AG04450 (cell line): Measurements from ENCODE around the gene FAM168A. TPM values are rescaled to one million over a fixed set of nuclear protein-coding genes. Genes with fewer than 3 reads are reported as not detected.

Source experiments
- CTCF ChIA-PET: fragments of 300-600, 350-600 bp; formaldehyde crosslinking; extraction: SDS; loops from one replicate; lab custom pipeline; 2022; ENCODE audit warnings: antibody characterized with exemption, inconsistent platforms; lab: Charles Lee
- POLR2A ChIA-PET: fragments of 350-600 bp; formaldehyde crosslinking; extraction: SDS; loops from one replicate; lab custom pipeline; 2021; ENCODE audit warnings: antibody characterized with exemption, inconsistent platforms; lab: Yijun Ruan, JAX
- DNase-seq: peaks from one replicate; pipeline ENCODE4 v3.0.0-alpha.2; 2011; ENCODE audit warnings: low read depth, low spot score
- H3K27ac ChIP-seq: one replicate; pipeline ENCODE4 v1.5.1; 2012; ENCODE audit warnings: low read depth, low read length, control low read depth
- H3K27me3 ChIP-seq: one replicate; pipeline ENCODE4 v1.6.0; 2012; ENCODE audit warnings: low read length; ENCODE audit not compliant: control insufficient read depth, insufficient read depth
- H3K4me3 ChIP-seq: 2 replicates; pipeline ENCODE4 v1.5.1; 2011; ENCODE audit warnings: mild to moderate bottlenecking, low read depth, low read length, control low read depth
- H3K9me3 ChIP-seq: 2 replicates; pipeline ENCODE4 v1.5.1; 2012; ENCODE audit warnings: low read length; ENCODE audit not compliant: control insufficient read depth, insufficient read depth
- CTCF ChIP-seq: IDR thresholded peaks from 2 replicates; pipeline ENCODE4 v1.5.1; 2011; ENCODE audit warnings: low read depth, low read length, control low read depth, inconsistent platforms
- polyA plus RNA-seq: library from polyadenylated mRNA; depleted of rRNA; stranded (reverse); fragments of >200 nt; gene quantifications from 2 replicates; pipeline ENCODE4 v1.2.3, GENCODE V29; 2011

Gene FAM168A
- polyA plus RNA-seq, 1 experiment: 21.3 TPM

GRCh38 chr11:73633999-73634398 is 36.1 kb upstream of the FAM168A start:
- TF ChIP-seq CTCF: no peak
- H3K27me3 ChIP-seq: peaks cover 9% of the 10 kb centered on the region
- no peak overlapping the region for H3K27ac ChIP-seq
- H3K9me3 ChIP-seq: no peaks in the 10 kb centered on the region
- H3K4me3 ChIP-seq: no peak overlapping the region
- ChIA-PET POLR2A (no interaction called here), CTCF (interaction anchor here (1.0 kb wide), 1 partner anchor 155 kb away, joined by 4 read pairs; no protein-coding TSS in a partner anchor)
- no peak for DNase-seq

GRCh38 chr11:73632996-73633395 is 35.1 kb upstream of the FAM168A start:
- Histone ChIP-seq H3K4me3 (no peak overlapping the region), H3K27ac (no peak overlapping the region), H3K9me3 (no peaks in the 10 kb centered on the region), H3K27me3 (peaks cover 9% of the 10 kb centered on the region)
- no peak for TF ChIP-seq CTCF
- no peak for DNase-seq
- CTCF ChIA-PET: no interaction called here
- POLR2A ChIA-PET: no interaction called here

GRCh38 chr11:73629907-73630306 is 32.0 kb upstream of the FAM168A start:
- H3K4me3 ChIP-seq: no peak overlapping the region
- H3K27me3 ChIP-seq: peaks cover 10% of the 10 kb centered on the region
- DNase-seq: no peak
- no peak overlapping the region for H3K27ac ChIP-seq
- ChIA-PET CTCF (interaction anchor here (1.4 to 2.6 kb wide), 3 partner anchors 30 to 279 kb away, joined by 5 to 7 read pairs (median 5); no protein-coding TSS in a partner anchor), POLR2A (no interaction called here)
- TF ChIP-seq CTCF: no peak
- H3K9me3 ChIP-seq: no peaks in the 10 kb centered on the region

- no peaks in the 10 kb centered on the region for H3K9me3 ChIP-seq
- POLR2A ChIA-PET: interaction anchor here (1.0 kb wide), 1 partner anchor 35 kb away, joined by 3 read pairs; no protein-coding TSS in a partner anchor
- no peak overlapping the region; the same call in 1 of the 2 replicates for H3K4me3 ChIP-seq
- CTCF ChIA-PET: interaction anchor here (0.5 to 6.6 kb wide), 68 partner anchors 9 to 524 kb away, joined by 3 to 125 read pairs (median 5); partner anchors contain the start of genes PLEKHB1, RAB6A and RELT
- peak; percentile 23 for DNase-seq
- peaks cover 26% of the 10 kb centered on the region for H3K27me3 ChIP-seq
- TF ChIP-seq CTCF: peak; percentile 94
- H3K27ac ChIP-seq: no peak overlapping the region
Observed at GRCh38 chr11:73625696-73626318, 27.9 kb upstream of the FAM168A start.

GRCh38 chr11:73623686-73624085 is 25.8 kb upstream of the FAM168A start:
- CTCF ChIA-PET: interaction anchor here (0.6 to 6.6 kb wide), 7 partner anchors 8 to 457 kb away, joined by 3 to 125 read pairs (median 7); partner anchors contain the start of gene PLEKHB1

More at GRCh38 chr11:73623686-73624085, 25.8 kb upstream of the FAM168A start:
- no peak for TF ChIP-seq CTCF
- Histone ChIP-seq H3K27ac (no peak overlapping the region), H3K27me3 (peaks cover 23% of the 10 kb centered on the region), H3K9me3 (no peaks in the 10 kb centered on the region), H3K4me3 (no peak overlapping the region)
- POLR2A ChIA-PET: no interaction called here
- DNase-seq: no peak
